Metanephros (tissue), 2 donors: ENCODE measurements around the gene MARVELD3. TPM values are rescaled to one million over a fixed set of nuclear protein-coding genes. Genes with fewer than 3 reads are reported as not detected.

ENCODE experiments used
- small RNA-seq: library from RNA; depleted of rRNA; stranded (forward); fragments of <200 nt; gene quantifications from one replicate; pipeline ENCODE3, GENCODE V24; 2014; ENCODE audit warnings: low replicate concordance
- total RNA-seq: library from RNA; depleted of rRNA; stranded (reverse); fragments of >200 nt; gene quantifications from one replicate; pipeline ENCODE4 v1.2.3, GENCODE V29; 2014

MARVELD3 gene
- total RNA-seq = 18.3 TPM

GRCh38 chr16:71626018-71626857 lies at the start of gene MARVELD3:
TSS of gene MARVELD3 (plus strand) at chr16:71626184. CDS start at chr16:71626230, 46 bp downstream.

GRCh38 chr16:71576971-71577370 lies 49.0 kb upstream of the MARVELD3 start, which contains the start of gene TAT:
TSS of gene TAT (minus strand) at chr16:71577092. CDS start at chr16:71576415, 677 bp downstream.

Small RNA genes lying within 50 kb of the gene (small RNA-seq; reads per million reads assigned to genes)
- not detected for gene RNU6-208P

Other genes with a start within 250 kb of the MARVELD3 start
- not detected for gene TLE7, start 184.1 kb upstream of the MARVELD3 start, total RNA-seq
- gene ZNF23, start 163.9 kb upstream of the MARVELD3 start, total RNA-seq = 7.1 TPM
- gene ZNF19, start 136.9 kb upstream of the MARVELD3 start, total RNA-seq = 7.9 TPM
- gene CHST4, start 99.8 kb upstream of the MARVELD3 start, total RNA-seq = not detected
- gene TAT, start 49.1 kb upstream of the MARVELD3 start, total RNA-seq = not detected
- gene PHLPP2, start 98.5 kb downstream of the MARVELD3 start, total RNA-seq = 7.7 TPM
- gene AP1G1, start 182.7 kb downstream of the MARVELD3 start, total RNA-seq = 104 TPM
- 25.4 TPM for gene ATXN1L, start 219.8 kb downstream of the MARVELD3 start, total RNA-seq